DMS53 treated with DMSO at 0.1 percent for 48 hours (cell line): ENCODE measurements around the gene SIRT4.

Experiments
- DNase-seq: peaks from one replicate; lab custom pipeline; 2025; ENCODE audit not compliant: unreplicated experiment; lab: John Stamatoyannopoulos, UW

The SIRT4 gene

DNA sequence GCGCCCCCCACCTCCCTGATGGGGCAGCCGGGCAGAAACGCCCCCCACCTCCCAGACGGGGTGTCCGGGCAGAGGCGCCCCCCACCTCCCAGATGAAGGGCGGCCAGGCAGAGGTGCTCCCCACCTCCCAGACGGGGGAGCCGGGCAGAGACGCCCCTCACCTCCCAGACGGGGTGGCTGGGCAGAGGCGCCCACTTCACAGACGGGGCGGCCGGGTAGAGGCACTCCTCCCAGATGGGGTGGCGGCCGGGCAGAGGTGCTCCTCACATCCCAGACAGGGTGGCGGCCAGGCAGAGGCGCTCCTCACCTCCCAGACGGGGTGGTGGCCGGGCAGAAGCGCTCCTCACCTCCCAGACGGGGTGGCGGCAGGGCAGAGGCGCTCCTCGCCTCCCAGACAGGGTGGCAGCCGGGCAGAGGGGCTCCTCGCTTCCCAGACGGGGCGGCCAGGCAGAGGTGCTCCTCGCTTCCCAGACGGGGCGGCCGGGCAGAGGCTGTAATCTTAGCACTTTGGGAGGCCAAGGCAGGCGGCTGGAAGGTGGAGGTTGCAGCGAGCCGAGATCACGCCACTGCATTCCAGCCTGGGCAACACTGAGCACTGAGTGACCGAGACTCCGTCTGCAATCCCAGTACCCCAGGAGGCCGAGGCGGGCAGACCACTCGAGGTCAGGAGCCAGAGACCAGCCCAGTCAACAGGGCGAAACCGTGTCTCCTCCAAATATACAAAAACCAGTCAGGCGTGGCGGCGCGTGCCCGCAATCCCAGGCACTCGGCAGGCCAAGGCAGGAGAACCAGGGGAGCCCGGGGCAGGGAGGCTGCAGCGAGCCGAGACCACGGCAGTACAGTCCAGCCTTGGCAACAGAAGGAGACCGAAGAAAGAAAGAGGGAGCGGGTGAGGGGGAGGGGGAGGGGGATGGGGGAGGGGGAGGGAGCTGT, 23.7 kb upstream of the SIRT4 start:
- DNase-seq, result no peak

DNA sequence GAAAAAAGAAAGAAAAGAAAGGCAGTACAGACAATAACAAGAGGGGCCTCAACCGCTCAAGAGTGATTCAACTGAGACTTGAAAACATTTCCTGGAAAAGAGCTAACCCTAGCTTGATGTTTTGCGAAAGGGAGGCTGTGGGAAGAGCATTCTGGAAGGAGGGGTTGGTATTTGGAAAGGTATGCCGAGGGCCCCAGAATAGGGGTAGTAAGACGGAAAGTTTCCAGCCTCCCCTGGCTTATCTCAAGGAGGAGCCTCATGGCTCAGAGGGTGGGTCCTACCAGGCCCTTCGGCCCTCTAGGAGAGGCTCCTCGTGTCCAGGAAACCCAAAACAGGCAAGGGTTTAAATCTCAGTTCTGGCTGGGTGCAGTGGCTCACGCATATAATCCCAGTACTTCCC, 18.8 kb upstream of the SIRT4 start:
- DNase-seq, result no peak

DNA sequence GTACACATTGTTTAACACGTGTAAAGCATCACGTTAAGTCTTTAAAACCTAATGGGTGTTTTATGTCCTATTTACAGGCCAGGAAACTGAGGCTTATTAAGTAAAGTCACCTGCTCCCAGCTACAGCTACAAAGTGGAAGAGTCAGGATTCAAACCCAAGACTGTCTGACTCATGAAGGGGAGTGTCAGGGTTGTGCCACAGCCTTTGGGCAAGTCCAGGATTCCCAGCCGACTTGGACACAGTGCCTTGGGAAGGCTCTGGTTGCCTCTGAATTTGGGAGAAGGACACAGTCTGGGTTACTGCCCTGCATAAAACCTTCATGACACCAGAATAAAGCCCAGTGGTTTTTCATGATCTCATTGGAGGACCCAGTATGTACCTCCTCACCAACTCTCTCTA, 17.7 kb upstream of the SIRT4 start:
- DNase-seq, result no peak

DNA sequence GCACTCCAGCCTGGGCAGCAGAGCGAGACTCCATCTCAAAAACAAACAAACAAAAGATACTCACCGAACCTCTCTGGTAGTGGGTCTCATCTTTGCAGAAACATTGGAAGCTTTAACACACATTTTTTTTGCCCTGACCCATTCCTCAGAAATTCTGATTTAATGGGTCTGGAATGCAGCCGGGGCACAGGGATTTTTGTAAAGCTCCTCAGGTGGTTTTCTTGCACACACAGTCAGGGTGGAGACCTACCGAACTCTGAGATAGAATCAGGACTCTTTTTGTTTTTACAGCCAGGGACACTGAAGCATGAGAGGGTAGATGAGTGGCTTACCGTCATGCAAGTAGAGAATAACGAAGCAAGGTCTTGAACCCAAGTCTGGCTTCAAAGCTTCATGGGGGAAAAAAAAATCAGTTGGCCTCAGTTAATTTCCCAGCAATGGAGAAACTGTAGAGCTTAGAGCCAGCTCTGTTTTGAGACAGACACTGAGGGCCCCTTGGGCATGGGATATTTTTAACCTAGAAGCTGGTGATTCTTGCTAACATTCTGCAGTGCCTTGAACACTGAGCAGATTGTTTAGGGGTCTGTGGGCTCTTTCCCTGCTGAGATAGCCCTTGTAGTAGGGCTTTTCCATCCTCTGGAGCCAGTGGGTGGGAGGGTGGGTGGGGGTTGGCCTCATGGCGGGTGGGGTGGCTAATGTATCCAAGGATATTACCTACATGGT, 15.2 kb upstream of the SIRT4 start:
- no peak for DNase-seq

DNA sequence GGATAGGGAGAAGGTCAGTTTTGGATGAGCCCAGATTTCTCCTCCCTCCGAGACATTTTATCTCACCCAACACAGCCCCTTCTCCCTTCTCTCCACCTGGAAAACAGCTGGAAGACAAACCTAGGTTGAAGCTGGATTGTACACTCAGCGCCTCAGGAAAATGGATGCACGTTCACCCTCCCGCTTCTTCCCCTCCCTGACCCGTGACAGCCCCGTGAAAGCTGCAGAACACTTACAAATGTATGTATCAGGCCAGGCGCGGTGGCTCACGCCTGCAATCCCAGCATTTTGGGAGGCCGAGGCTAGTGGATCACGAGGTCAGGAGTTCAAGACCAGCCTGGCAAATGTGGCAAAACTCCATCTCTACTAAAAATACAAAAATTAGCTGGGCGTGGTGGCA, 14.6 kb upstream of the SIRT4 start:
- no peak for DNase-seq

DNA sequence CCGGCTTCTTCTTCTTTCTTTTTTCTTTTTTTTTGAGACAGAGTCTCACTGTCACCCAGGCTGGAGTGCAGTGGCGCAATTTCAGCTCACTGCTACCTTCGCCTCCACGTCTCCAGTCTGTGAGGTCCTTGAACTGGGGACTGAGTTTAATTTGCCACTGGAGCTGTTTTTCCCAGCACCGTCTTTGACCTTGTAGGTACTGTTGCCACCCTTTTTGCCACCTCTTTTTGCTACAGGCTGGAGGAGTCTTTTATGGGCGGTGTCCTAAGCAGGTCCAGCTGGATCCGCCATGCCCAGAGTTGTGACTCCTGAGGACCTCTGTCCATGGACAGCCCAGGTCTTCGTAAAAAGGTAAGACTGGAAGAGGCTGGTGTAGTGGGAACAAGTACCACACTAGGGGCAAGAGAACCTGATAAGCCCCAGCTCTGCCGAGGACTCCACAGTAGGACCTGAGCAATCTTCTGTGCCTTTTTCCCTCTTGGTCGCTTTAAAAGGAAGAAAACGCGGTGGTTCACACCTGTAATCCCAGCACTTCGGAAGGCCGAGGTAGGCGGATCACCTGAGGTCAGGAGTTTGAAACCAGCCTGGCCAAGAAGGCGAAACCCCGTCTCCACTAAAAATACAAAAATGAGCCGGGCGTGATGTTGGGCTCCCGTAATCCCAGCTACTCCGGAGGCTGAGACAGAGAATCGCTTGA, 11.4 kb upstream of the SIRT4 start:
- peak; percentile 89 for DNase-seq

- peak; percentile 69 for DNase-seq
Measured at GRCh38 chr12:120292411-120292660, 9.8 kb upstream of the SIRT4 start.

- peak; percentile 97 for DNase-seq
Measured at GRCh38 chr12:120292661-120293531, 9.2 kb upstream of the SIRT4 start, which contains the start of gene RNU4-1. Gene RNU4-1, minus strand, starts transcription at chr12:120293237.

DNA sequence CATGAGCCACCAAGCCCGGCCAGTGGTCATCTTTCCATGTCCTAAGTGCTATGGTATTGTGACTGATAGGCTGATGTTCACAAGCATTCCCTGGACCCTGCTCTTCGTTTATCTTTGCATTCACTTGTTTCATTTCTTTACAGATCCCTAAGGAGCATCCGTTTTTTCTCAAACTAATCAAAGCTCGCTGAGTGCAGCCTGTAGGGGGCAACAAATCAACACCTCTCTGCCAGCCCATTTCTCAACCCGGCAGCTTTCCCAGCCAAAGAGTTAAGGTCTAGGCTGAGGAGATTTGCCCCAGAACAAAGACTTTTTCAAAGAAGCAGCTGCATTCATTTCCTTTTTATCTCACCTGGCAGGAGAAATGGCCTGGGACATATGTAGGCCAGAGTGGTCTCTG, 12.1 kb downstream of the SIRT4 start:
- no peak for DNase-seq

GRCh38 chr12:120316798-120317223, 14.7 kb downstream of the SIRT4 start:
- DNase-seq, result peak; percentile 19

DNA sequence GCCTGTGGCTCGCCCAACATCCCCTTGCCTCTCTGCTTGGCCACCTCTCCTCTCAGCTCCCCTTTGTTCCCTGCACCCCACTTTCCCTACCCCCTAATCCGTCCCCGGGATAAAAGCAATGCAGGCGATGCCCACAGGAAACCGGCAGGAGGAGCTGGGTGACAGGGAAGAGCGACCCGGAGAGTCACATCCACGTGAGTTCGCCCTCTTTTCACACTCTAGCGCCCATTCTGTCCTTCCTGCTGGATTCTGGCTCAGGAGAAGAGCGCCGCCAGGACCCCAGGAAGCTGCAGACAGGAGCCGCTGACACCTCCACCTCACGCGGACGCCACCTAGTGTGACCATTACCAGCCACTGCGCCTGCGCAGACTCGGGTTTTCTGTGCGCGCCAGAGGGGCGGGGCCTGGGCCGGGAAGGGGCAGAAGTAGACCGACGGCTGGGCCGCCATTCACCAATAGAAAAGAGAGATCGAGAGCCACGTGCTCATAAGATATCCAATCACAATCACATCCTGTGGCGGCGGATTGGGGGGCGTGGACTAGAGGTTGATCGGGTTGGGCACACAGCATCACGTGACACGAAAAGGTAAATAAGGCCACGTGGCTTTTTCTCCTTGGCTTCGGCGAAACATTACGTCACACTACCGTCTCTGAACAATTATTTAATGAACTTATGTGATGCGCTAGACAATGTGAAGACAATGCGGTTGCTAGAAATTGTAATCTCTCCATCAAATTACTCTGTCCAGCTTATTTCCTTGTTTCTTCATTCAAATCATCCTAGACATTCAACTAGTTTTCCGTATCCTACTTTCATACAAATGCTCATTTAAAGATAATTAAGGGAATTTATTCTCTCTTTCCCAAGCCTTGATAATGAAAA, 15.3 kb downstream of the SIRT4 start:
- peak; percentile 100 for DNase-seq

- DNase-seq, result peak; percentile 78
Measured at GRCh38 chr12:120321382-120322202, 19.5 kb downstream of the SIRT4 start.

GRCh38 chr12:120323772-120324171, 21.7 kb downstream of the SIRT4 start:
- DNase-seq, result no peak

DNA sequence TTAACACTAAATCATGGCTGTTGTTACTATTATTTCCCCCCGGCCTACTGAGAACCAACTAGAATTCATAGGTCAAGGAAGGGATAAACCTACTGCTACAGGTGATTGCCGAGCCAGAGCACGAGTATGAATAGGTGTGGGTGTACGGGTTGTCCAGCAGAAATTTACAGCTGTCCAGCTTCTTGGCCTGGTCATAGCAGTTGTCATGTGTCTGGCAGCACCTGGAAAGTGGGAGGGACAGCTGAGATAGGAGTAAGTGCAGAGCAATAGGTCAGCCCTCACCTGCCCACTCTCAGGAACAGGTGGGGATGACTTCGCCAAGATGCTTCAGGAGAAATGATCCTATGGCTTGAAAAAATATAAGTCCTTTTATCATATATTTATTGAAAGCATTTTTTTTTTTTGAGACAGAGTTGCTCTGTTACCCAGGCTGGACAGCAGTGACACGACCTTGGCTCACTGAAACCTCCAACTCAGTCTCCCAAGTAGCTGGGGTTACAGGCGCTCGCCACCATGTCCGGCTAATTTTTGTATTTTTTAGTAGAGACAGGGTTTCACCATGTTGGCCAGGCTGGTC, 22.8 kb downstream of the SIRT4 start:
- DNase-seq, result no peak

DNA sequence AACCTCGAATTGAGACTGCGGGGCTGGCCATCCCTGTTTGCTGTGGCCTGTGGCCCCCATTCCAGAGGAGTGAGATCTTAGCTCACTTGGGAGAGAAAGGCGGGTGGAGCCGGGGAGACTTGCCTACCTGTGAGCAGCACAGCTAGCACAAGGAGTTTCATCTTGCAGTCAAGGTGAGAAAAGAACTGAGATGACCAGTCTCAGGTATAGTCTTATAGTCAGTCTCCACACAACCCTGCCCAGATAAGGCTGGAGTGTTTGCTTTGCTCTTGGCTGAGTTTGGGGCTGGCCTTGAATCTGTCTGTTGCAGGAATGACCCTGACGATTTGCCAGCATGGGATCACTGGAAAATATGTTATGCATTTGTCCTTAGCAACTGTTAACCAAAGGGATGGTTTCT, 25.5 kb downstream of the SIRT4 start, which contains the start of gene PLA2G1B:
TSS of gene PLA2G1B (minus strand) at position 187 of the 400 bp plus-strand sequence. CDS start at position 161, 26 bp downstream.
- DNase-seq, result peak; percentile 4

GRCh38 chr12:120328228-120328627, 26.1 kb downstream of the SIRT4 start:
- no peak for DNase-seq

- no peak for DNase-seq
Measured at GRCh38 chr12:120331390-120331789, 29.3 kb downstream of the SIRT4 start.

GRCh38 chr12:120332041-120332440, 29.9 kb downstream of the SIRT4 start:
- DNase-seq, result no peak
